GM18505 (cell line): ENCODE data around the gene CDK6.

Experiments used
- ATAC-seq: cut with Tn5 transposase; IDR thresholded peaks from one replicate; pipeline ENCODE4 v1.9.1; 2021; ENCODE audit not compliant: unreplicated experiment
- POLR2A ChIP-seq: IDR thresholded peaks from 4 replicates; pipeline ENCODE4 v1.6.1; 2011; ENCODE audit warnings: borderline replicate concordance; ENCODE audit not compliant: insufficient read depth, insufficient read length; ENCODE audit errors: extremely low read depth

CDK6 gene

GRCh38 chr7:92838934-92839333 is 2.6 kb upstream of the CDK6 start:
- ATAC-seq, result no peak
- TF ChIP-seq POLR2A, result no peak

GRCh38 chr7:92837000-92837749 is 802 bp upstream of the CDK6 start:
- ATAC-seq, result no peak
- TF ChIP-seq POLR2A, result no peak

GRCh38 chr7:92835851-92836488 is 403 bp downstream of the CDK6 start:
- TF ChIP-seq POLR2A, result peak; percentile 57
- no peak for ATAC-seq

GRCh38 chr7:92835261-92835850 is 1.0 kb downstream of the CDK6 start:
- TF ChIP-seq POLR2A, result no peak
- ATAC-seq, result no peak

- TF ChIP-seq POLR2A, result no peak
- no peak for ATAC-seq
These were observed 1.7 kb downstream of the CDK6 start for GRCh38 chr7:92834507-92835260.

GRCh38 chr7:92833766-92834506 is 2.4 kb downstream of the CDK6 start:
- peak; percentile 42 for TF ChIP-seq POLR2A
- ATAC-seq, result peak; percentile 41

GRCh38 chr7:92833024-92833765 is 3.2 kb downstream of the CDK6 start:
- TF ChIP-seq POLR2A, result peak; percentile 31
- ATAC-seq, result peak; percentile 51

GRCh38 chr7:92832534-92833023 is 3.8 kb downstream of the CDK6 start:
- TF ChIP-seq POLR2A, result no peak
- no peak for ATAC-seq

- ATAC-seq, result no peak
These were observed 4.4 kb downstream of the CDK6 start for GRCh38 chr7:92831716-92832533.

GRCh38 chr7:92830532-92831110 is 5.8 kb downstream of the CDK6 start:
- TF ChIP-seq POLR2A, result no peak
- ATAC-seq, result no peak

More at GRCh38 chr7:92831716-92832533, 4.4 kb downstream of the CDK6 start:
- TF ChIP-seq POLR2A, result no peak

GRCh38 chr7:92830027-92830426 is 6.3 kb downstream of the CDK6 start:
- TF ChIP-seq POLR2A, result no peak
- ATAC-seq, result no peak

- no peak for ATAC-seq
- TF ChIP-seq POLR2A, result no peak
These were observed 8.8 kb downstream of the CDK6 start for GRCh38 chr7:92827464-92828120.
